ENCODE results near the gene NID1. TPM values are rescaled to one million over a fixed set of nuclear protein-coding genes. Genes with fewer than 3 reads are reported as not detected.
"Not testable (repeated sequence)": the region's sequence is repeated elsewhere in the genome, so short reads cannot be mapped to it uniquely, and the experiment has no call there.

The NID1 gene
- polyA plus RNA-seq, 1 donor from 2014 or later = 0.04 TPM

DNA sequence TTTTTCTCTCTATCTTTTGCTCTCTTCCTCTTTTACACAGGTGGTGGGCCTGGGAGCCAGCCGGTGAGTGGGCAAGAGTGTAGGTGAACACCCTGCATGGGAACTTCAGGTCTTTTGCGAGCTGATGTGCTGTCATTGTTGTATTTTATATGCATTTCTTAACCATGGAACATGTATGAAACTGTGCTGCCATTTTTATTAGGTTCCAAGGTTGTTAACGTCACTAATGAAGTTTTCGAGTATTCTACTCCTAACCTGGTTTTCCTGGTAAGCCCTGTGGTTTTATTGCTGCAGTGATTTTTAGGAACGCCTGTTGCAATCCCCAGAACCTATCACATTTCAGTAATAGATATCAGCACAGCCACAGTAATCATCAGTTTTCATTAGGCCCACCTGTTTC is 14.8 kb upstream of the NID1 start:
- H3K9ac ChIP-seq (ENCODE audit: low read length) = no peak overlapping the region
- H3F3A ChIP-seq (ENCODE audit: insufficient read depth, low read length, poor library complexity, severe bottlenecking) = no peaks in the 10 kb centered on the region
- no peaks in the 10 kb centered on the region for H3K9me3 ChIP-seq (ENCODE audit: low read length)
- H3K79me2 ChIP-seq (replicated peaks; ENCODE audit: insufficient read depth, low read length) = no peaks in the 10 kb centered on the region
- H3K36me3 ChIP-seq (ENCODE audit: insufficient read depth, low read length) = no peaks in the 10 kb centered on the region
- no peak overlapping the region for H3K27ac ChIP-seq (ENCODE audit: low read length)
- no peak overlapping the region for H2AFZ ChIP-seq (ENCODE audit: low read depth, low read length)
- no peak overlapping the region for H3K4me3 ChIP-seq (ENCODE audit: low read length)
- H3K27me3 ChIP-seq (ENCODE audit: insufficient read depth, low read depth, low read length) = no peaks in the 10 kb centered on the region
- H4K20me1 ChIP-seq (ENCODE audit: insufficient read depth) = no peaks in the 10 kb centered on the region
- TF ChIP-seq RAD21 (conservative IDR thresholded peaks at IDR 0.05) = no peak
- no peak for TF ChIP-seq EZH2 (IDR thresholded peaks at IDR 0.05; ENCODE audit: borderline replicate concordance, insufficient read depth, low read length, poor library complexity, severe bottlenecking)
- no peak for TF ChIP-seq MXI1 (conservative IDR thresholded peaks at IDR 0.05; ENCODE audit: poor library complexity, severe bottlenecking)
- no peak for TF ChIP-seq SMC3 (conservative IDR thresholded peaks at IDR 0.05; ENCODE audit: poor library complexity)
- TF ChIP-seq, protein P1, sequence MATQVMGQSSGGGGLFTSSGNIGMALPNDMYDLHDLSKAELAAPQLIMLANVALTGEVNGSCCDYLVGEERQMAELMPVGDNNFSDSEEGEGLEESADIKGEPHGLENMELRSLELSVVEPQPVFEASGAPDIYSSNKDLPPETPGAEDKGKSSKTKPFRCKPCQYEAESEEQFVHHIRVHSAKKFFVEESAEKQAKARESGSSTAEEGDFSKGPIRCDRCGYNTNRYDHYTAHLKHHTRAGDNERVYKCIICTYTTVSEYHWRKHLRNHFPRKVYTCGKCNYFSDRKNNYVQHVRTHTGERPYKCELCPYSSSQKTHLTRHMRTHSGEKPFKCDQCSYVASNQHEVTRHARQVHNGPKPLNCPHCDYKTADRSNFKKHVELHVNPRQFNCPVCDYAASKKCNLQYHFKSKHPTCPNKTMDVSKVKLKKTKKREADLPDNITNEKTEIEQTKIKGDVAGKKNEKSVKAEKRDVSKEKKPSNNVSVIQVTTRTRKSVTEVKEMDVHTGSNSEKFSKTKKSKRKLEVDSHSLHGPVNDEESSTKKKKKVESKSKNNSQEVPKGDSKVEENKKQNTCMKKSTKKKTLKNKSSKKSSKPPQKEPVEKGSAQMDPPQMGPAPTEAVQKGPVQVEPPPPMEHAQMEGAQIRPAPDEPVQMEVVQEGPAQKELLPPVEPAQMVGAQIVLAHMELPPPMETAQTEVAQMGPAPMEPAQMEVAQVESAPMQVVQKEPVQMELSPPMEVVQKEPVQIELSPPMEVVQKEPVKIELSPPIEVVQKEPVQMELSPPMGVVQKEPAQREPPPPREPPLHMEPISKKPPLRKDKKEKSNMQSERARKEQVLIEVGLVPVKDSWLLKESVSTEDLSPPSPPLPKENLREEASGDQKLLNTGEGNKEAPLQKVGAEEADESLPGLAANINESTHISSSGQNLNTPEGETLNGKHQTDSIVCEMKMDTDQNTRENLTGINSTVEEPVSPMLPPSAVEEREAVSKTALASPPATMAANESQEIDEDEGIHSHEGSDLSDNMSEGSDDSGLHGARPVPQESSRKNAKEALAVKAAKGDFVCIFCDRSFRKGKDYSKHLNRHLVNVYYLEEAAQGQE (IDR thresholded peaks at IDR 0.05; ENCODE audit: borderline replicate concordance) = no peak
- no peak for TF ChIP-seq POLR2AphosphoS5 (IDR thresholded peaks at IDR 0.05)
- TF ChIP-seq EP300 (conservative IDR thresholded peaks at IDR 0.05; ENCODE audit: poor library complexity, severe bottlenecking) = no peak
- TF ChIP-seq, protein P2, sequence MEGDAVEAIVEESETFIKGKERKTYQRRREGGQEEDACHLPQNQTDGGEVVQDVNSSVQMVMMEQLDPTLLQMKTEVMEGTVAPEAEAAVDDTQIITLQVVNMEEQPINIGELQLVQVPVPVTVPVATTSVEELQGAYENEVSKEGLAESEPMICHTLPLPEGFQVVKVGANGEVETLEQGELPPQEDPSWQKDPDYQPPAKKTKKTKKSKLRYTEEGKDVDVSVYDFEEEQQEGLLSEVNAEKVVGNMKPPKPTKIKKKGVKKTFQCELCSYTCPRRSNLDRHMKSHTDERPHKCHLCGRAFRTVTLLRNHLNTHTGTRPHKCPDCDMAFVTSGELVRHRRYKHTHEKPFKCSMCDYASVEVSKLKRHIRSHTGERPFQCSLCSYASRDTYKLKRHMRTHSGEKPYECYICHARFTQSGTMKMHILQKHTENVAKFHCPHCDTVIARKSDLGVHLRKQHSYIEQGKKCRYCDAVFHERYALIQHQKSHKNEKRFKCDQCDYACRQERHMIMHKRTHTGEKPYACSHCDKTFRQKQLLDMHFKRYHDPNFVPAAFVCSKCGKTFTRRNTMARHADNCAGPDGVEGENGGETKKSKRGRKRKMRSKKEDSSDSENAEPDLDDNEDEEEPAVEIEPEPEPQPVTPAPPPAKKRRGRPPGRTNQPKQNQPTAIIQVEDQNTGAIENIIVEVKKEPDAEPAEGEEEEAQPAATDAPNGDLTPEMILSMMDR (IDR thresholded peaks at IDR 0.05; ENCODE audit: poor library complexity, severe bottlenecking) = no peak
- no peak for TF ChIP-seq TAF1 (IDR thresholded peaks at IDR 0.05; ENCODE audit: low read depth)
- no peaks in the 10 kb centered on the region for H3K9me2 ChIP-seq (ENCODE audit: insufficient read depth, low read length)
- H3K4me2 ChIP-seq (ENCODE audit: low read length) = no peak overlapping the region

DNA sequence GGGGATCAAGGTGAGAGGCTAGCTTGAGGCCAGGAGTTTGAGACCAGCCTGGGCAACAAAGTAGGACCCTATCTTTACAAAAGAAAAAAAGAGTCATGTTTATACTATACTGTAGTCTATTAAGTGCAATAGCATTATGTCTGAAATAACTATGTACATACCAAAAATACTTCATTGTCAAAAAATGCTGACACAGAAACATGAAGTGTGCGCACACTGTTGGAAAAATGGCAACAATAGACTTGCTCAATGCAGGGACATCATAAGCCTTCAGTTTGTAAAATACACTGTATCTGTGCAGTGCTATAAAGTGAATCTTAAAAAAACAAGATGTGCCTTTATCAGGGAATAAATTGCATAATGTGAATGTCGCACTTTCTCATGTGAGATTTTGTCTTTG is 14.1 kb upstream of the NID1 start:
- H3K27me3 ChIP-seq (ENCODE audit: insufficient read depth, low read depth, low read length) = no peaks in the 10 kb centered on the region
- H3K79me2 ChIP-seq (replicated peaks; ENCODE audit: insufficient read depth, low read length) = no peaks in the 10 kb centered on the region
- H3K9me3 ChIP-seq (ENCODE audit: low read length) = no peaks in the 10 kb centered on the region
- no peaks in the 10 kb centered on the region for H3F3A ChIP-seq (ENCODE audit: insufficient read depth, low read length, poor library complexity, severe bottlenecking)
- no peak overlapping the region for H3K4me2 ChIP-seq (ENCODE audit: low read length)
- H3K9me2 ChIP-seq (ENCODE audit: insufficient read depth, low read length) = no peaks in the 10 kb centered on the region
- no peak overlapping the region for H3K27ac ChIP-seq (ENCODE audit: low read length)
- H4K20me1 ChIP-seq (ENCODE audit: insufficient read depth) = no peaks in the 10 kb centered on the region
- H3K36me3 ChIP-seq (ENCODE audit: insufficient read depth, low read length) = no peaks in the 10 kb centered on the region
- H3K9ac ChIP-seq (ENCODE audit: low read length) = no peak overlapping the region
- H3K4me3 ChIP-seq (ENCODE audit: low read length) = no peak overlapping the region
- TF ChIP-seq EP300 (conservative IDR thresholded peaks at IDR 0.05; ENCODE audit: poor library complexity, severe bottlenecking) = no peak
- TF ChIP-seq RAD21 (conservative IDR thresholded peaks at IDR 0.05) = no peak
- no peak for TF ChIP-seq TAF1 (IDR thresholded peaks at IDR 0.05; ENCODE audit: low read depth)
- no peak for TF ChIP-seq MXI1 (conservative IDR thresholded peaks at IDR 0.05; ENCODE audit: poor library complexity, severe bottlenecking)
- TF ChIP-seq, protein P2 (IDR thresholded peaks at IDR 0.05; ENCODE audit: poor library complexity, severe bottlenecking) = no peak
- TF ChIP-seq POLR2AphosphoS5 (IDR thresholded peaks at IDR 0.05) = no peak
- TF ChIP-seq EZH2 (IDR thresholded peaks at IDR 0.05; ENCODE audit: borderline replicate concordance, insufficient read depth, low read length, poor library complexity, severe bottlenecking) = no peak
- TF ChIP-seq, protein P1 (IDR thresholded peaks at IDR 0.05; ENCODE audit: borderline replicate concordance) = no peak
- TF ChIP-seq SMC3 (conservative IDR thresholded peaks at IDR 0.05; ENCODE audit: poor library complexity) = no peak
- H2AFZ ChIP-seq (ENCODE audit: low read depth, low read length) = no peak overlapping the region

DNA sequence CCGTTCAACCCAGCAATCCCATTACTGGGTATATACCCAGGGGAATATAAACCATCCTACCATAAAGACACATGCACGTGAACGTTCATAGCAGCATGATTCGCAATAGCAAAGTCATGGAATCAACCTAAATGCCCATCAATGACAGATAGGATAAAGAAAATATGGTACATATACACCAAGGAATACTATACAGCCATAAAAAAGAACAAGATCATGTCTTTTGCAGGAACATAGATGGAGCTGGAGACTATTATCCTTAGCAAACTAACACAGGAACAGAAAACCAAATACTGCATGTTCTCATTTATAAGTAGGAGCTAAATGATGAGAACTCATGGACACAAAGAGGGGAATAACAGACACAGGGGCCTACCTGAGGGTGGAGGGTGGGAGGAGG is 13.2 kb upstream of the NID1 start:
- H3K79me2 ChIP-seq (replicated peaks; ENCODE audit: insufficient read depth, low read length); H3K9me2 ChIP-seq (ENCODE audit: insufficient read depth, low read length); H3K27ac ChIP-seq (ENCODE audit: low read length); H3K4me3 ChIP-seq (ENCODE audit: low read length); H3F3A ChIP-seq (ENCODE audit: insufficient read depth, low read length, poor library complexity, severe bottlenecking); H2AFZ ChIP-seq (ENCODE audit: low read depth, low read length); H3K4me2 ChIP-seq (ENCODE audit: low read length); H3K36me3 ChIP-seq (ENCODE audit: insufficient read depth, low read length); H3K27me3 ChIP-seq (ENCODE audit: insufficient read depth, low read depth, low read length); H3K9me3 ChIP-seq (ENCODE audit: low read length); H3K9ac ChIP-seq (ENCODE audit: low read length); H4K20me1 ChIP-seq (ENCODE audit: insufficient read depth): not testable (repeated sequence)
